ENCODE results near the gene CADM1. TPM values are rescaled to one million over a fixed set of nuclear protein-coding genes. Genes with fewer than 3 reads are reported as not detected.

The CADM1 gene
- total RNA-seq, 1 donor from 2014 or later = 150 TPM

- H3K4me1 Mint-ChIP-seq (ENCODE audit: unreplicated experiment) = no peaks in the 10 kb centered on the region
- no peaks in the 10 kb centered on the region for H3K9me3 Mint-ChIP-seq
- no peak overlapping the region for H3K4me3 Mint-ChIP-seq
- no peak overlapping the region for H3K27ac Mint-ChIP-seq
- peak; percentile 72 for DNase-seq (ENCODE audit: extremely low spot score, unreplicated experiment)
- no peaks in the 10 kb centered on the region for H3K36me3 Mint-ChIP-seq
- TF ChIP-seq CTCF (conservative IDR thresholded peaks at IDR 0.05) = no peak
- peaks cover 7% of the 10 kb centered on the region for H3K27me3 Mint-ChIP-seq
Measured at GRCh38 chr11:115502636-115503082, 1.6 kb downstream of the CADM1 start.

DNA sequence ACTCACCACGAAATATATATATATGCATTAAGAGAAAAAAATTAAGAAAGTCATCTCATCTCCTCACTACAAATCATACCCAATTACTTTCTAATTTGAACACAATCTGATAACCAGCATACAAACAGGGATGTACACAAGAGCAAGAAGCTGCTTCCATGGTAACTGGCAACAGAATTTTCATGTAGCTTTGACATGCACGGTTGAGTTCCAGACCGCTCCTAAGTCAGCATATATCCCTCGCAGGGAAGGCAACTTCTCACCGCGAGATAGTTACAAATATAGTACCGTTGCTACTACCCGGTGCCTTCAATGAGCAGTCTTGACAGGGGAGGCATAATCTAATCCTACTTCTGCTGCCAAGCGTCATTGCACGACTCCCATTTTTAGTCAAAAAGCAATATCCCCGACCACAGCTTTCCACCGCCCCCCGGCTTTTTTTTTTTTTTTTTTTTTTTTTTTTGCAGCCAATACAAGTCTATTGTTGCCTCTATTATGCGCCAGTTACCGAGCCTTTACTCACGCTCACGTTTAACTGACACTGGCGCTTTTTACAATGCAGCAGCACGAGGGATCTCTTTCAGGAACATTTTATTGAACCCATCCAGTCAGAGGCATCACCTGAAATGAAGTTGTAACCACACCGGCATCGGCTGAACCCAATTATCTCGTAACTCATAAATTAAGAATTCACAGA is 2.2 kb downstream of the CADM1 start:
- Mint-ChIP-seq H3K9me3 (no peaks in the 10 kb centered on the region), H3K4me3 (no peak overlapping the region), H3K4me1 (ENCODE audit: unreplicated experiment) (no peaks in the 10 kb centered on the region), H3K27ac (no peak overlapping the region), H3K36me3 (no peaks in the 10 kb centered on the region), H3K27me3 (peaks cover 4% of the 10 kb centered on the region)
- no peak for TF ChIP-seq CTCF (conservative IDR thresholded peaks at IDR 0.05)
- no peak for DNase-seq (ENCODE audit: extremely low spot score, unreplicated experiment)

DNA sequence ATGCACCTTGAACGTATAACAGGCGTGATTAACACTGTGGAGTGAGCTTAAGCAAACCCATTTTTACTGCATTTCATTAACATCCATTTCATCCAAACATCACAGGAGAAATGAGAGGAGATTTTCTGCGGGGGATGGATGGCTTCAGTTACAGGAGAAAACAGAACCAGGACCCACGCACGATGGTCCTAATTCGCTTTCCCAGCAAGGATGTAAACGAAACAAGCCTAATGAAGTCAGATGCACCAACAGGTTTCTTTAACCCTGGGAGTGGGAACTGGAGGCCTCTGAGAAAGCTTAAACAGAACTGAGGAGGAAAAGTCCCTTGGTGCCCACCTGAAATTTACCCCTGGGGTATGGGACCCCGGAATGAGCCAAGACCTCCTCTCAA is 2.7 kb downstream of the CADM1 start:
- H3K4me3 Mint-ChIP-seq = no peak overlapping the region
- no peaks in the 10 kb centered on the region for H3K9me3 Mint-ChIP-seq
- no peaks in the 10 kb centered on the region for H3K4me1 Mint-ChIP-seq (ENCODE audit: unreplicated experiment)
- DNase-seq (ENCODE audit: extremely low spot score, unreplicated experiment) = no peak
- TF ChIP-seq CTCF (conservative IDR thresholded peaks at IDR 0.05) = no peak
- no peak overlapping the region for H3K27ac Mint-ChIP-seq
- H3K27me3 Mint-ChIP-seq = peaks cover 4% of the 10 kb centered on the region
- H3K36me3 Mint-ChIP-seq = no peaks in the 10 kb centered on the region

- Mint-ChIP-seq H3K4me1 (ENCODE audit: unreplicated experiment) (no peaks in the 10 kb centered on the region), H3K27ac (no peak overlapping the region), H3K27me3 (peaks cover 4% of the 10 kb centered on the region), H3K4me3 (no peak overlapping the region), H3K36me3 (peaks cover 3% of the 10 kb centered on the region), H3K9me3 (no peaks in the 10 kb centered on the region)
- TF ChIP-seq CTCF (conservative IDR thresholded peaks at IDR 0.05) = no peak
- no peak for DNase-seq (ENCODE audit: extremely low spot score, unreplicated experiment)
Measured at GRCh38 chr11:115500547-115501501, 3.4 kb downstream of the CADM1 start.

- H3K4me3 Mint-ChIP-seq = no peak overlapping the region
- peaks cover 3% of the 10 kb centered on the region for H3K27me3 Mint-ChIP-seq
- no peak for TF ChIP-seq CTCF (conservative IDR thresholded peaks at IDR 0.05)
- no peaks in the 10 kb centered on the region for H3K9me3 Mint-ChIP-seq
- H3K36me3 Mint-ChIP-seq = peaks cover 3% of the 10 kb centered on the region
- no peak overlapping the region for H3K27ac Mint-ChIP-seq
- H3K4me1 Mint-ChIP-seq (ENCODE audit: unreplicated experiment) = no peaks in the 10 kb centered on the region
- DNase-seq (ENCODE audit: extremely low spot score, unreplicated experiment) = no peak
Measured at GRCh38 chr11:115499891-115500290, 4.3 kb downstream of the CADM1 start.
